ENCODE results near the gene PCDHB12.
"Not testable (repeated sequence)": the region's sequence is repeated elsewhere in the genome, so short reads cannot be mapped to it uniquely, and the experiment has no call there.

PCDHB12 gene

DNA sequence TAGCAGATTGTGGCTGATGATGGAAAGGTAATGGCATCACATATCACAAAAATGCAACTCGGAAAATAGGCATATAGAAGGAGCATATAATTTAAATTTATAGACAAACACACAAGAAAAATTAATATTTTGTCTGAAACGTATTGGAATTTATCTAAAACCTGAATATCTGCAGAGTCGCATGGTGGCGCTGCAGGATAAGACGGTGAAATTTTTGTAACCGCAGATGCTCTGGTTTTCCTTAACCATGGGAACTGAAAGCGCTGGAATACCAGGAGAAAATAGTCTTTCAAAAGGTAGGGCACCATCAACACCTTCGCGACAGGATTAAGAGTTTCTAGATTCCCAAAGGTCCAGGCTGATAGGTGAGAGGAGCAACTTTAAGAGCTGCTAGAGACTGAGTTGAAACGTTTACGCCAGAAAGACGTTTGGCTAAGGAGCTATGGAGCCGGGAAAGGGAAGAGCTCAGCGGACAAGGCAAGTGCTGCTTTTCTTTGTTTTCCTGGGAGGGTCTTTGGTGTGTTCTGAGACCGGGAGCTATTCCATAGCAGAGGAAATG lies 25.7 kb downstream of the PCDHB12 start:
- DNase-seq (ENCODE audit: insufficient read length), result no peak
- no peak for FAIRE-seq
- no peak for TF ChIP-seq POLR2A (IDR thresholded peaks at IDR 0.05; ENCODE audit: low read depth, low read length)
- TF ChIP-seq TAF1 (IDR thresholded peaks at IDR 0.05; ENCODE audit: borderline replicate concordance, low read depth, low read length), result no peak
- no peak for TF ChIP-seq POLR2AphosphoS5 (IDR thresholded peaks at IDR 0.05; ENCODE audit: low read depth, low read length)

DNA sequence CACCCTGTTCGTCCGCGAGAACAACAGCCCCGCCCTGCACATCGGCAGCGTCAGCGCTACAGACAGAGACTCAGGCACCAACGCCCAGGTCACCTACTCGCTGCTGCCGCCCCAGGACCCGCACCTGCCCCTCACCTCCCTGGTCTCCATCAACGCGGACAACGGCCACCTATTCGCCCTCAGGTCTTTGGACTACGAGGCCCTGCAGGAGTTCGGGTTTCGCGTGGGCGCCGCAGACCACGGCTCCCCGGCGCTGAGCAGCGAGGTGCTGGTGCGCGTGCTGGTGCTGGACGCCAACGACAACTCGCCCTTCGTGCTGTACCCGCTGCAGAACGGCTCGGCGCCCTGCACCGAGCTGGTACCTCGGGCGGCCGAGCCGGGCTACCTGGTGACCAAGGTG lies 27.4 kb downstream of the PCDHB12 start:
- not testable (repeated sequence) for FAIRE-seq; DNase-seq (ENCODE audit: insufficient read length)

DNA sequence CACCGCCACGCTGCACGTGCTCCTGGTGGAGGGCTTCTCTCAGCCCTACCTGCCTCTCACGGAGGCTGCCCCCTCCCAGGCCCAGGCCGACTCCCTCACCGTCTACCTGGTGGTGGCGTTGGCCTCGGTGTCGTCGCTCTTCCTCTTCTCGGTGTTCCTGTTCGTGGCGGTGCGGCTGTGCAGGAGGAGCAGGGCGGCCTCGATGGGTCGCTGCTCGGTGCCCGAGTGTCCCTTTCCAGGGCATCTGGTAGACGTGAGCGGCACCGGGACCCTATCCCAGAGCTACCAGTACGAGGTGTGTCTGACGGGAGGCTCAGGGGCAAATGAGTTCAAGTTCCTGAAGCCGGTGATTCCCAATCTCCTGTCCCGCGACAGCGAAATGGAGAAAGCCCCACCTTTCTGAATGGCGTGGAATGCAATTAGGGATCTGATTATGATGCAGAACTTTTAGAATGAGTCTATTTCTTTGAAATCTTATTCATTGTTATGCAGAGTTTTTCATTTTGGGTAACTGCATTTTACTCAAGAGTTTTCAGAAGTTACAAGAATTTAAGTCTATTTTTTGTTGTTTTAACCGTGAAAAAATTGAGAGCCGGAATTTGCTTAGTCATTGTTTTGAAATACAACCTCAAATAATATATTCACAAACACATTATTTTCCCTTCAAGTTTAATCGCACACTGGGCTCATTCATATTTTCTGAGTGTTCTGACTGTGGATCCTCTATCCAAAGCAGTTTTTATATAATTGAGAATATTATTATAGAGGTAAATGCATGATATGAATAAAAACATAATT lies 28.2 kb downstream of the PCDHB12 start:
- TF ChIP-seq POLR2AphosphoS5 (IDR thresholded peaks at IDR 0.05; ENCODE audit: low read depth, low read length) (no peak), POLR2A (IDR thresholded peaks at IDR 0.05; ENCODE audit: low read depth, low read length) (no peak), TAF1 (IDR thresholded peaks at IDR 0.05; ENCODE audit: borderline replicate concordance, low read depth, low read length) (no peak)
- DNase-seq (ENCODE audit: insufficient read length), result no peak
- no peak for FAIRE-seq

GRCh38 chr5:141241496-141241895 lies 33.0 kb downstream of the PCDHB12 start:
- no peak for FAIRE-seq

GRCh38 chr5:141245250-141245717 lies 36.8 kb downstream of the PCDHB12 start, which contains the start of gene PCDHB15:
Gene PCDHB15, plus strand, starts transcription at chr5:141245395. Its CDS starts 184 bp downstream, at chr5:141245579.
- FAIRE-seq, result no peak
- DNase-seq (ENCODE audit: insufficient read length), result no peak
- TF ChIP-seq POLR2AphosphoS5 (IDR thresholded peaks at IDR 0.05; ENCODE audit: low read depth, low read length) (no peak), POLR2A (IDR thresholded peaks at IDR 0.05; ENCODE audit: low read depth, low read length) (no peak), TAF1 (IDR thresholded peaks at IDR 0.05; ENCODE audit: borderline replicate concordance, low read depth, low read length) (no peak)

More at GRCh38 chr5:141241496-141241895, 33.0 kb downstream of the PCDHB12 start:
- no peak for TF ChIP-seq TAF1 (IDR thresholded peaks at IDR 0.05; ENCODE audit: borderline replicate concordance, low read depth, low read length)
- TF ChIP-seq POLR2A (IDR thresholded peaks at IDR 0.05; ENCODE audit: low read depth, low read length), result no peak
- TF ChIP-seq POLR2AphosphoS5 (IDR thresholded peaks at IDR 0.05; ENCODE audit: low read depth, low read length), result no peak
- no peak for DNase-seq (ENCODE audit: insufficient read length)

DNA sequence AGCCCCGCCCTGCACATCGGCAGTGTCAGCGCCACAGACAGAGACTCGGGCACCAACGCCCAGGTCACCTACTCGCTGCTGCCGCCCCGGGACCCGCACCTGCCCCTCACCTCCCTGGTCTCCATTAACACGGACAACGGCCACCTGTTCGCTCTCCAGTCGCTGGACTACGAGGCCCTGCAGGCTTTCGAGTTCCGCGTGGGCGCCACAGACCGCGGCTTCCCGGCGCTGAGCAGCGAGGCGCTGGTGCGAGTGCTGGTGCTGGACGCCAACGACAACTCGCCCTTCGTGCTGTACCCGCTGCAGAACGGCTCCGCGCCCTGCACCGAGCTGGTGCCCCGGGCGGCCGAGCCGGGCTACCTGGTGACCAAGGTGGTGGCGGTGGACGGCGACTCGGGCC lies 38.5 kb downstream of the PCDHB12 start:
- not testable (repeated sequence) for FAIRE-seq; DNase-seq (ENCODE audit: insufficient read length)

DNA sequence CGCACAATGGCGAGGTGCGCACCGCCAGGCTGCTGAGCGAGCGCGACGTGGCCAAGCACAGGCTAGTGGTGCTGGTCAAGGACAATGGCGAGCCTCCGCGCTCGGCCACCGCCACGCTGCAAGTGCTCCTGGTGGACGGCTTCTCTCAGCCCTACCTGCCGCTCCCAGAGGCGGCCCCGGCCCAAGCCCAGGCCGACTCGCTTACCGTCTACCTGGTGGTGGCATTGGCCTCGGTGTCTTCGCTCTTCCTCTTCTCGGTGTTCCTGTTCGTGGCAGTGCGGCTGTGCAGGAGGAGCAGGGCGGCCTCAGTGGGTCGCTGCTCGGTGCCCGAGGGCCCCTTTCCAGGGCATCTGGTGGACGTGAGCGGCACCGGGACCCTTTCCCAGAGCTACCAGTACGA lies 38.9 kb downstream of the PCDHB12 start:
- FAIRE-seq; DNase-seq (ENCODE audit: insufficient read length): not testable (repeated sequence)

- TF ChIP-seq POLR2A (IDR thresholded peaks at IDR 0.05; ENCODE audit: low read depth, low read length) (no peak), POLR2AphosphoS5 (IDR thresholded peaks at IDR 0.05; ENCODE audit: low read depth, low read length) (no peak), TAF1 (IDR thresholded peaks at IDR 0.05; ENCODE audit: borderline replicate concordance, low read depth, low read length) (no peak)
- FAIRE-seq, result no peak
- DNase-seq (ENCODE audit: insufficient read length), result no peak
These were observed 42.1 kb downstream of the PCDHB12 start for GRCh38 chr5:141250576-141250975.

DNA sequence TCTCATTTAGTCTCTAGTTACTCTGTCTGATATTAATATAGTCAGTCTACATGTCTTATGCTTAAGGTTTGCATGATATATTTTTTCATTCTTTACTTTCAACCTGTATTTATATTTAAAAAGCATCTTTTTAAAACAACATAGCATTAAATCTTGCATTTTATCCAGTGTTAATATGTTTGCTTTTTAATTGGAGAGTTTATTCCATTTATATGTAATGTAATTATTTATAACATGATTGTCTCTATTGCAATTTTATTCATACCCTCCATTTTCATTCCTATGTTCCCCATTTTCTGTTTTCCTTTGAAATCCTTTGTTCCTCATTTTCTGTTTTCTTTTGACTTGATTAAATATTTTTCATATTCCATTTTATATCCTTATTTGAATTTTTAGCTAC lies 49.9 kb downstream of the PCDHB12 start:
- FAIRE-seq (no peak), DNase-seq (ENCODE audit: insufficient read length) (no peak)

DNA sequence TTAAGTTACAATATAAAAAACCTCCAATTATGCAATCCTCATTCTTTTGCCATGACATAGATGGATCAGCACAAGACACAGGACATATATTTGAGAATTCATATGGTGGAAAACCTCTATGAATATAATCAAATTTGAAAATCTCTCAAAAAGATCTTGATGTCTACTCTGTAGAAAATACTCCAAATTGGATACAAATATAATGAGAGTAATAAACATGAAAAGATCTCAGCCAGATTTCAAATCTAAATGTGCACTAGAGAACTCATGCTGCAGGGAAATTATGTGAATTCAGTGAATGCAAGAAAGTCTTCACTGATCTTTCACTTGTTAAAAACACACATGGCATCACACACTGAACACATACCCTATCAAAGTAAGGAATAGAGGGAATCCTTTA lies 50.4 kb downstream of the PCDHB12 start:
- no peak for TF ChIP-seq POLR2AphosphoS5 (IDR thresholded peaks at IDR 0.05; ENCODE audit: low read depth, low read length)
- no peak for TF ChIP-seq POLR2A (IDR thresholded peaks at IDR 0.05; ENCODE audit: low read depth, low read length)
- TF ChIP-seq TAF1 (IDR thresholded peaks at IDR 0.05; ENCODE audit: borderline replicate concordance, low read depth, low read length), result no peak

More for the DNA sequence above, 49.9 kb downstream of the PCDHB12 start:
- no peak for TF ChIP-seq POLR2AphosphoS5 (IDR thresholded peaks at IDR 0.05; ENCODE audit: low read depth, low read length)
- TF ChIP-seq POLR2A (IDR thresholded peaks at IDR 0.05; ENCODE audit: low read depth, low read length), result no peak
- no peak for TF ChIP-seq TAF1 (IDR thresholded peaks at IDR 0.05; ENCODE audit: borderline replicate concordance, low read depth, low read length)

DNA sequence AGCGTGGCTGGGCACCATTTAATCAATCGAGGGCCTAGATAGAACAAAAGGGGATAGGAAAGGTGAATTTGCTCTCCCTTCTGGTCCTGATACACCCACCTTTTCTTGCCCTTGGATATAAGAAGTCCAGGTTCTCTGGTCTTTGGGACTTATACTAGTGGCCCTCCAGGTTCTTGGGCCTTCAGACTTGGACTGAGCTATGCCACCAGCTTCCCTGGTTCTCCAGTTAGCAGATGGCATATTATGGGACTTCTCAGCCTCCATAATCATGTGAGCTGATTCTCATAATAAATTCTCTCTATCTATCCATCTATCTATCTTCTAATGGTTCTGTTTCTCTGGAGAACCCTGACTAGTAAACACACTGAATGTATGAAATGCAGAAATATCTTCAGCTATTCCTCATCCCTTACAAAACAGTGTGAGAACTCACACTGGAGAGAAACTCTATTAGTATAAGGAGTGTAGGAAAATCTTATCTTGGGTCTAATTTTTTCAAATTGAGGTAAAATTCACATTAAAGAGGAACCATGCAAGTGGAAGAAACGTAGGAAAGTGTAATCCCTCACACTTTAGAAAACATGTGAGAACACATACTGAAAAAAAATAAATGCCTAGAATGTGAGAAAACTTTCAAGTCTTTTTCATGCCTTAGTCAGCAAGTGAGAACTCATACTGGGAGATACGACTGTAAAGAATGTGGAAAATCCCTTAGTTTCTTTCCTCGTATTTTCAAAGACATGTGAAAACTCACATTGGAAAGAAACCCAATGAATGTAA lies 52.1 kb downstream of the PCDHB12 start:
- DNase-seq (ENCODE audit: insufficient read length) (no peak), FAIRE-seq (no peak)
- TF ChIP-seq POLR2A (IDR thresholded peaks at IDR 0.05; ENCODE audit: low read depth, low read length) (no peak), TAF1 (IDR thresholded peaks at IDR 0.05; ENCODE audit: borderline replicate concordance, low read depth, low read length) (no peak), POLR2AphosphoS5 (IDR thresholded peaks at IDR 0.05; ENCODE audit: low read depth, low read length) (no peak)

More for the DNA sequence above, 50.4 kb downstream of the PCDHB12 start:
- DNase-seq (ENCODE audit: insufficient read length), result no peak
- no peak for FAIRE-seq

DNA sequence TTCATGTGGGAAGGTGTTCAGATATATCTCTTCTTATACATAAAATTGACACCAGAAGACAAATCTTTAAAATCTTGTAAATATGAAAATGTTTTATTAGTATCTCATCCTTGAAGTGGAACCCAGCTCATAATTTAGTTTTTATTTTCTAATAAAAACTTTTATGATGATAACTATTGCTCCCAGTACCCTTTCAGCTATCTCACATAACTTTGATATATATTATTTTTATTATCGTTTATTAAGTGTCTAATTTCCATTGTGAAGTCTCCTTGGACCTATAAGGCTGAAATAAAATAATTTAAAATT lies 52.7 kb downstream of the PCDHB12 start:
- FAIRE-seq (no peak), DNase-seq (ENCODE audit: insufficient read length) (no peak)
- TF ChIP-seq TAF1 (IDR thresholded peaks at IDR 0.05; ENCODE audit: borderline replicate concordance, low read depth, low read length) (no peak), POLR2A (IDR thresholded peaks at IDR 0.05; ENCODE audit: low read depth, low read length) (no peak)

All from GM12892 (cell line).